GM21381 (cell line): ENCODE data around the gene EPHA2.

Experiments used
- ATAC-seq: cut with Tn5 transposase; IDR thresholded peaks from one replicate; pipeline ENCODE4 v1.9.1; 2021; ENCODE audit warnings: mild to moderate bottlenecking, moderate library complexity; ENCODE audit not compliant: unreplicated experiment

Gene EPHA2

GRCh38 chr1:16076865-16077238, 79.0 kb downstream of the EPHA2 start:
- no peak for ATAC-seq

GRCh38 chr1:16076031-16076864, 79.6 kb downstream of the EPHA2 start:
- no peak for ATAC-seq

GRCh38 chr1:16075337-16076030, 80.4 kb downstream of the EPHA2 start:
- no peak for ATAC-seq
